ENCODE results near the gene SLC41A3.

- TF ChIP-seq ASH2L (IDR thresholded peaks at IDR 0.05; ENCODE audit: low read length) (no peak), POLR2A (IDR thresholded peaks at IDR 0.05; ENCODE audit: control extremely low read depth in 1 of 2, low read depth in 2 of 2, low read length in 2 of 2) (no peak), CTCF (IDR thresholded peaks at IDR 0.05; ENCODE audit: control extremely low read depth in 1 of 3, insufficient read depth in 1 of 3, low read depth in 1 of 3, low read length in 3 of 3) (no peak), RFX5 (IDR thresholded peaks at IDR 0.05; ENCODE audit: borderline replicate concordance, low read depth, low read length) (no peak), TCF12 (IDR thresholded peaks at IDR 0.05; ENCODE audit: low read depth, low read length) (no peak), MAX (IDR thresholded peaks at IDR 0.05) (no peak), EZH2 (IDR thresholded peaks at IDR 0.05; ENCODE audit: low read depth, low read length, severe bottlenecking) (no peak)
Measured at GRCh38 chr3:126061301-126062032, 22.5 kb downstream of the SLC41A3 start.
